Vagina (tissue), 2 donors: ENCODE measurements around the gene MVK. TPM values are rescaled to one million over a fixed set of nuclear protein-coding genes. Genes with fewer than 3 reads are reported as not detected.

Source experiments
- DNase-seq, 2 donors: peaks; one replicate each; pipeline ENCODE4 v3.0.0-alpha.2; 2017; ENCODE audit errors: extremely low spot score in 2 of 2
- H3K27ac ChIP-seq: fragments of 200-600 bp; sonication (generic); one replicate; pipeline ENCODE4 v1.5.1; 2019
- H3K27me3 ChIP-seq: fragments of 200-600 bp; sonication (generic); one replicate; pipeline ENCODE4 v1.5.1; 2019
- H3K36me3 ChIP-seq, 2 donors: fragments of 200-600 bp; sonication (generic); one replicate each; pipeline ENCODE4 v1.5.1; 2017 to 2019
- H3K4me1 ChIP-seq: fragments of 200-600 bp; sonication (generic); one replicate; pipeline ENCODE4 v1.5.1; 2019
- H3K4me3 ChIP-seq, 2 donors: fragments of 200-600 bp; sonication (generic); 1 replicate in 1 of 2; 2 replicates in 1 of 2; pipeline ENCODE4 v1.5.1; 2016 to 2019
- H3K9me3 ChIP-seq: fragments of 200-600 bp; sonication (generic); one replicate; pipeline ENCODE4 v1.5.1; 2019
- CTCF ChIP-seq, 3 experiments: fragments of 450-650 bp in 2 of 3; fragments of 200-600 bp in 1 of 3; sonication (generic) in 1 of 3; IDR thresholded peaks; one replicate each; pipeline ENCODE4 v1.5.1; 2017 to 2019; ENCODE audit warnings: antibody characterized with exemption in 3 of 3, mild to moderate bottlenecking in 2 of 3, moderate library complexity in 2 of 3
- POLR2A ChIP-seq, 2 donors: fragments of 450-650 bp; IDR thresholded peaks; one replicate each; pipeline ENCODE4 v1.6.1; 2017; ENCODE audit warnings: antibody characterized with exemption in 2 of 2, mild to moderate bottlenecking in 2 of 2, moderate library complexity in 2 of 2
- POLR2AphosphoS5 ChIP-seq, 2 donors: sonication (generic); formaldehyde crosslinking; IDR thresholded peaks; one replicate each; pipeline ENCODE4 v1.9.0; 2017; ENCODE audit warnings: antibody characterized with exemption in 2 of 2, mild to moderate bottlenecking in 2 of 2, low read depth in 1 of 2; ENCODE audit not compliant: insufficient read depth in 1 of 2
- intact Hi-C: fragments of 100-400 bp; cut with DNase I; formaldehyde crosslinking; loops from one replicate; pipeline ENCODE4 v1.15.1; 2023
- total RNA-seq: library from RNA; depleted of rRNA; stranded (reverse); fragments of >200 nt; gene quantifications from one replicate; pipeline ENCODE4 v1.2.3, GENCODE V29; 2016

Gene MVK
- total RNA-seq, 1 donor from 2014 or later, result 24.1 TPM

DNA sequence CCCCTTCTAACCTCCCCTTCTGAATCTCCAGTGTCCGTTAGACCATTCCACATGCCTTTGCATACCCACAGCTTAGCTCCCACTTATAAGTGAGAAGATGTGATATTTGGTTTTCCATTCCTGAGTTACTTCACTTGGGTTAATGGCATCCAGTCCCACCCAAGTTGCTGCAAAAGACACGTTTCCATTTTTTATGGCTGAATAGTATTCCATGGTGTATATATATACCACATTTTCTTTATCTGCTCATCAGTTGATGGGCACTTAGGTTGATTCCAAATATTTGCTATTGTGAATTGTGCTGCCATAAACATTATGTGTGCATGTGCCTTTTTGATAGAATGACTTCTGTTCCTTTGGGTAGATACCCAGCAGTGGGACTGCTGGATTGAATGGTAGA is 67.8 kb downstream of the MVK start:
- intact Hi-C loops, result no loop called here
- TF ChIP-seq POLR2AphosphoS5 (IDR thresholded peaks at IDR 0.05; ENCODE audit: insufficient read depth in 1 of 2, low read depth in 1 of 2), result no peak
- Histone ChIP-seq H3K9me3 (no peaks in the 10 kb centered on the region), H3K4me1 (no peaks in the 10 kb centered on the region), H3K36me3 (no peaks in the 10 kb centered on the region), H3K27me3 (no peaks in the 10 kb centered on the region), H3K4me3 (no peak overlapping the region), H3K27ac (no peak overlapping the region)
- no peak for DNase-seq

GRCh38 chr12:109642506-109643132 is 69.0 kb downstream of the MVK start:
- Histone ChIP-seq H3K36me3 (no peaks in the 10 kb centered on the region), H3K4me3 (no peak overlapping the region), H3K4me1 (no peaks in the 10 kb centered on the region), H3K27ac (no peak overlapping the region), H3K27me3 (no peaks in the 10 kb centered on the region), H3K9me3 (no peaks in the 10 kb centered on the region)
- TF ChIP-seq POLR2AphosphoS5 (IDR thresholded peaks at IDR 0.05; ENCODE audit: insufficient read depth in 1 of 2, low read depth in 1 of 2) (no peak), CTCF (IDR thresholded peaks at IDR 0.05) (no peak), POLR2A (IDR thresholded peaks at IDR 0.05) (no peak)
- DNase-seq, result no peak
- intact Hi-C loops, result no loop called here

DNA sequence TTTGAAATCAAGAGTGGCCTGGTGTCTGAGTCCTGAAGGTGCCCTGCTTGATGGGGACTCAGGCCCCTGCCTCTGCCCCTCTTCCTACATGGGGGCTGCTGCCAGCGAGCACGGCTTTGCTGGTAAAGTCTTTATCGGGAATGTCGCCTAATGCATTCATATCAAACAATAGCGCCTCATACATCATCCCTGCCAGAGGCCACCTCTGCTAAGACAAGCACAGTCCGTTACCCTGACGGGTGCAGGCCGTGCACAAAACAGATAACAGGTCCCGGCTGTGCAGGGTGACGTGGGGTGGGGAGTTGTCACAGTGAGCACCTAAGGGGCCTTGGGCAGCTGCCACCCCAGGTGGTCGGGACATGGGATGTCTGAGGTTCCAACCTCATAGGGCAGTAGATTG is 71.6 kb downstream of the MVK start:
- TF ChIP-seq CTCF (IDR thresholded peaks at IDR 0.05), result no peak
- no peak for TF ChIP-seq POLR2AphosphoS5 (IDR thresholded peaks at IDR 0.05; ENCODE audit: insufficient read depth in 1 of 2, low read depth in 1 of 2)
- no peak for TF ChIP-seq POLR2A (IDR thresholded peaks at IDR 0.05)
- intact Hi-C loops, result no loop called here
- Histone ChIP-seq H3K4me1 (no peaks in the 10 kb centered on the region), H3K27me3 (no peaks in the 10 kb centered on the region), H3K36me3 (no peaks in the 10 kb centered on the region), H3K9me3 (no peaks in the 10 kb centered on the region), H3K27ac (no peak overlapping the region), H3K4me3 (no peak overlapping the region)
- no peak for DNase-seq

- Histone ChIP-seq H3K27me3 (no peaks in the 10 kb centered on the region), H3K4me1 (no peaks in the 10 kb centered on the region), H3K36me3 (no peaks in the 10 kb centered on the region), H3K27ac (no peak overlapping the region), H3K4me3 (no peak overlapping the region), H3K9me3 (no peaks in the 10 kb centered on the region)
- no peak for TF ChIP-seq POLR2A (IDR thresholded peaks at IDR 0.05)
- TF ChIP-seq POLR2AphosphoS5 (IDR thresholded peaks at IDR 0.05; ENCODE audit: insufficient read depth in 1 of 2, low read depth in 1 of 2), result no peak
- TF ChIP-seq CTCF (IDR thresholded peaks at IDR 0.05), result no peak
- DNase-seq, result no peak
- intact Hi-C loops, result no loop called here
These were observed 72.1 kb downstream of the MVK start for GRCh38 chr12:109645708-109646107.

Other genes starting within 250 kb of the MVK start
- gene MYO1H, start 225.9 kb upstream of the MVK start, total RNA-seq, result not detected
- gene KCTD10, start 96.5 kb upstream of the MVK start, total RNA-seq, result 86.2 TPM
- gene UBE3B, start 96.2 kb upstream of the MVK start, total RNA-seq, result 32.2 TPM
- 27.7 TPM for gene MMAB, start 290 bp upstream of the MVK start, total RNA-seq
- 1.5 TPM for gene FAM222A, start 140.0 kb downstream of the MVK start, total RNA-seq